Stimulated activated CD4-positive, alpha-beta T cell treated with anti-CD3 and anti-CD28 coated beads, TNF-alpha, amount 100 ng/mL, for 4 hours (primary cell): ENCODE measurements around the gene EGFL7.

Source experiments
- DNase-seq, 3 experiments: peaks; one replicate each; pipeline ENCODE4 v3.0.0-alpha.2; 2020; ENCODE audit warnings: low read depth in 3 of 3

EGFL7 gene

DNA sequence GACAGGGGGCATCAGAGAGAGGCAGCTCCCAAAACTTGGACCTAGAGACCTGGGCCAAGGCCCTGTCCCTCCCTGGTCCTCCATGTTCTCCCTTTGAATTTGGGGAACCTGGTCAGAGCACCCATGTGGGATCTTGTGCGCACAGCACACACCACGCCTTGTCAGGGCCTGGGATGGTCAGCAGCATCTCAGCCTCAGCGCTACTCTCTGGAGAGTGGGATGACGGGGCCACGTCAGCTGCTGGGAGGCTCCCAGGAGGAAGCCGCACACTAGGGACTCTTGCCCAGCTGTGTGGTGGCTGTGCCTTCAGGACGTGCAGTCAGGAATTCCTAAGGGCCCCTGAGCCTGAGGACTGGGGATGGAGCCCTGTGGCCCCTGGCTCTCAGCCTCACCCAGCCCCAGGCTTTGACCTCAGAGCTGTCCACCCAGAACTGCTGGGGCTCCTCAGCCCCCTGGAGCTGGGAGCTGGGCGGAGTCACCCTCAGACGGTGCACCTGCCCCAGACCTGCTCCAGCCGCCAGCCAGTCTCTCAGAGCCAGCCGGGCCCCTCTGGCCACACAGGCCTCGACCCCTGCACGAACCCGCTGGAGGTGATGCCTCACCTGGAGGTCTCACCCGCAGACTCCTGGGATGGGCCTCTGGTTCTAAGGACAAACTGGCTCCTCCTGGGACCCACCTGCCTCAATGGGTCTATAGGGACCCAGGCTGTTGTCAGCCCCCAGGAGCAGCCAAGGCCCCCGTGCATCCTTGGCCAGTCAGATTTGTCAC is 38.3 kb upstream of the EGFL7 start:
- no peak for DNase-seq

DNA sequence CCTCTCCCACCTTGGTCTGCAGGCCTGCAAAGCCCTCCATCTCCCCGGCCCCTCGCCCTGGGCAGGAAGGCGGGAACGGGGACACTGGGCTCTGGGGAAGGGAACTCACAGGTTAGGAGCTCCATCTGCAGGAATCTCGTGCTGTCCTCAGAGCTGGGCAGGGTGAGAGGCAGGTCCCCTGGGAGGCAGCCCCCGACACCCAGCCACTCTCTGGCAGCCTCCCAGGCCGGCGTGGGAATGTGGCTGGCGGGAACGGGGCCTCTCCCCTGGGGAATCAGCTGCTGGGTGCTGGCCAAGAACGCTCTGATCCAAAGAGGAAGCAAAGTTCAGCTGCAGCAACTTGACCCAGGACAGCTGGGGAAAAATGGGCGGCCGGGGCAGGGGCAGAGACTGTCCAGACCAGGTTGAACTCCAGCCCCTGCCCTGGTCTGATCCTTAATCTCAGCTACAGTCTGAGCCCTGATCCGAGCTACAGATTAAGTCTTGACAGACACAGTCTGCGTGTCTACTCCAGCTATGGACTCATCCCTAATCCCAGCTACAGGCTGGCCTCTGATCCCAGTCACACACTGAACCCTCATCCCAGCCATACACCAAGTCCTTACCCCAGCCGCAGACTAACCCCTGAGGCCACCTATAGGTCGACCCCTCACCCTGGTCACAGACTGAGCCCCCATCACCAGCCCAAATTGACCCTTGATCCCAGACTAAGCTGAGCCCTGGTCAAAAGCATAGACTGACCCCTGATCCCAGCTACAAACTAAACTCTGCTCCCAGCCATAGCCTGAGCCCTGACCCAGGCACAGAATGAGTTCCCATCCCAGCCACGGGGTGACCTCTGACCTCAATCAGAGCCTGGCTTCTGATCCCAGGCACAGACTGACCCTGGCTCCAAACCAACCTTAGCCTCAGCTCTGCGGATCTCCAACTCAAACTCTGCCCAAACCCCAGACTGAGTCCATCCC is 37.3 kb upstream of the EGFL7 start:
- DNase-seq: no peak

- DNase-seq: no peak
These were observed 36.5 kb upstream of the EGFL7 start for GRCh38 chr9:136626066-136626725.

GRCh38 chr9:136626740-136627642 is 35.7 kb upstream of the EGFL7 start:
- DNase-seq: no peak

- DNase-seq: no peak
These were observed 35.0 kb upstream of the EGFL7 start for GRCh38 chr9:136627703-136628102.

DNA sequence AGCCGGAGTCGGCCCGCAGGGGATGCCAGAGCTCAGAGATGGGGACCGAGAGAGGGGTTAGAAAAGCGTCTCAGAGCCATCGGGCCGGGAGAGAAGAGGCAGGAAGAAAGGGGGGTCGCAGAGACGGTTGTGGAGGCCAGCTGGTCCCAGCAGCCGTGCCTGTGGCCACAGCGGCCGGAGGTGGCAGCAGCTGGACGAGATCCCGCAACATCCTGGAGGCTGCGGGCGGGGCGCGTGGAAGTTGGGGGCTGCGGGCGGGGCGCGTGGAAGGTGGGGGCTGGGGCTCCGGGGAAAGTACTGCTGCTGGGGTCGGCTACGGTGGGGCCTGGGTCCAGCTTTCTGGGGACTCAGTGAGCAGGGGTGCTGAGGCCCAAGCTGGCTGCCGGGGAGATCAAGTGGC is 34.4 kb upstream of the EGFL7 start:
- DNase-seq: no peak

DNA sequence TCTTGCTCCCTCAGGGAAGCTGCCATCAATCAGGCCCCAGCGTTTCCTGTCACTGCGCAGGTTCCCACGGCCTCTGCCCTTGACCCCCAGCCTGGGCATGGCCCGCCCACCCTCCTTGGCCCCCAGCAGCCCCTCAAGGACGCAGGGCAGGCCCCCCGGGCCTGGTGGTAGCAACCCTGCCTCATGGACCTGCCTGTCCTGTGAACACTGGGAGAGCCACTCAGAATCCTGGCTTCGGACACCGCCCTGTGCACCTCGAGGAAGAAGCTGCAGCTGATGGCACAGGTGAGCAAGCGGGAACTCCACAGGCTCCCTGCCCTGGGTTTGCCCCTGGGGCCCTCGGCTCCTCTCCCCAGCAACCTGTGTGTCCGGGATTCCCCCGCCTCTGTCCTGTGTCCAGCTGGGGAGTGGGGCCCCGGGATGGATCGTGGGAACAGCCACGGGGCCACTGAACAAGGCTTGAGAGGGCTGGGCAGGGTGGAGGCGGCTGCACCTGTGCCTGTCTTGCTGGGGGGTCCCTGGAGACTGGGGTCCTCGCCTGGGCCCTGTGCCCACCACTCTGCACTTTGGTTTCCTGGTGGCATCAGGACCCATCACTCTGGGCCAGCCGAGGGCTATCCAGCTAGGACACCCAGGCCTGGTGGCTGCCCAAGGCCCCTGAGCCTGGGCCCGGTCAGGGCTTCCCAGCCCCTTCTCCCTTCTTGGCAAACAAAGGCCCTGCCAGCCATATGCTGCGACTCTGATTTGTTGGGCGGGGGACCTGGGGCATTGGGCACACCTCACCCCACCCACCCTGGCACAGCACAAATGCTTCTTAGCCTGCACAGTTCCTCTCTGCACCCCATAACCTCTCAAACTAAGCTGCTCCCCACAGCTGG is 33.5 kb upstream of the EGFL7 start:
- no peak for DNase-seq

DNA sequence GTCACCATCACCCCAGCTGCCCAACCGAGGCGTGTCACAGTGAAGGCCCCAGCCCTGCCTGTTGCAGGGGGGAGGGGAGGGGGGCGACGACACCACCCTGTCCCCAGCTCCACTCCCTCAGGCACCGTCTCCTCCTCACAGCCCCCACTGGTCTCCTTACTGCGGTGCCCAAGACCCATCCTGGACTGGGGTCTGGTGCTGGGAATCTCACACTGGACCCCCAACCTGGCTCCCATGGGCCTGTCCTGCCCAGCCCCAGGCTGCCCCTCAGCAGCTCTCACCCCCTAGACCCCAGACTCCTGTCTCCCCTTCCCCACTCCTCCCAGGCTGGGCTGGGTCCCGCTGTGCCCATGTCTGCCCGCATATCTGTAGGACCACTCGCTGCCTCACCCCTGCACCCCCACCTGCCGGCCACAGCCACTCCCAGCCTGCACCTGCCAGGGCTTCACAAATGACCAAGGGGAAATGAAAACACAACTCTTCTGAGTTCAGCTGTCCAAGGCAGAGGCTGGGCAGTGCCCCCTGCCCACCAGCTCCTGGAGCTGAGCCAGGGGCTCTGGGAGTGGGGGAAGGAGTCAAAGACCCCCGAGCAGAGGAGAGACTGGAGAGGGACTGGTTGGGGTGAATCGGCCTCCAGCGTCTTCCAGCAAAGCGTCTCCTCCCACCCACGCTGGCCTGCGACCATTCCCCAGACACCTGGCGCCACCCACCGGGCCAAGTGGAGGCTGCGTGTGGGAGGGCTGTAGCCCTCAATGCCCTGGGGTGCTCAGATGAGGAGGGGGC is 32.6 kb upstream of the EGFL7 start:
- DNase-seq: peak in 2 of 3 experiments; percentile 31 to 40

DNA sequence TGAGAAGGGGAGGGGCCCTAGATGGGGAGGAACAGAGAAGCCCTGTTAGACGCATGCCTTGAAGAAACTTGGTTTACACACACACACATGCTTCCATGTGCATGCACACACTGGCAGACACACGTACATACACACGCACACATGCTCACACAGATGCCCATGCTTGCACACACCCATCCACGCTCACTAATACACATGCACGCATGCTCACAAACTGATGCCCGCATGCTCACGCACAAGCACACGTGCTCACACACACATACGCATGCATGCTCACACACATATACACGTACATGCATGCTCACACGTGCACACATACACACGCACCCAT is 32.1 kb upstream of the EGFL7 start:
- no peak for DNase-seq

DNA sequence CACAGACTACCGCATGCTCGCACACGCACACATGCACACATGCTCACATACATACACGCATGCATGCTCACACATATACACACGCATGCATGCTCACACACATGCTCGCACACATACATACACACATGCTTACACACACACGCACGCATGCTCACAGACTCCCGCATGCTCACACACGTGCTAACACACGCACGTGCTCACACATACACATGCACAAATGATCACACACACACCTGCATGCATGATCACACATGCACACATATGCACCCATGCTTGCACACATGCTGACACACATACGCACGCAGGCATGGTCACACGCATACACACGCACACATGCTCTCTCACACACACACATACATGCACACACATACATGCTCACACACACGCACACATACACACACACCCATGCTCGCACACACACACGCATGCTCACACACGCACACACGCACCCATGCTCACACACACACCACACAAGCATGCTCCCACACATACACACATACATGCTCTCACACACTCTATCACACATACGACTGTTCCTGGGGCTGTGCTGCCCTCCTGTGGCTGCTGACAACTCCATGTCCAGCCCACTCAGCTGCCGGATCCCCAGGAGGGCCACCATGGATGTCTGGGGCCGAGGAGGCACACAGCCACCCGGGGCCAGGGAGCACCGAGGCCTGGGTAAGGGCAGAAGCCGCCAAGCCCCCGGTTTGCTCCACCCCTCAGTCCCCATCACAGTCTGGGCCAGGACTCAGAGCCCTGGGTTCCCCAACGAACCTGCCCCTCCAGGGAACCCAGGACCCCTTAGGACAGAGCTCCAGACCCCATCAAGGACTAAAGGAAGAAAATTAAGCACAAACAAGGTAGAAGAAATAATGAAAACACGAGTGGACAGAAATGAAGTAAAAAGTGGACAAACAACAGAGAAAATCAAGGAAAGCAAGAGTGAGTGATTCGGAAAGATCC is 31.4 kb upstream of the EGFL7 start:
- DNase-seq: peak; percentile 42 to 64 (median 43)

DNA sequence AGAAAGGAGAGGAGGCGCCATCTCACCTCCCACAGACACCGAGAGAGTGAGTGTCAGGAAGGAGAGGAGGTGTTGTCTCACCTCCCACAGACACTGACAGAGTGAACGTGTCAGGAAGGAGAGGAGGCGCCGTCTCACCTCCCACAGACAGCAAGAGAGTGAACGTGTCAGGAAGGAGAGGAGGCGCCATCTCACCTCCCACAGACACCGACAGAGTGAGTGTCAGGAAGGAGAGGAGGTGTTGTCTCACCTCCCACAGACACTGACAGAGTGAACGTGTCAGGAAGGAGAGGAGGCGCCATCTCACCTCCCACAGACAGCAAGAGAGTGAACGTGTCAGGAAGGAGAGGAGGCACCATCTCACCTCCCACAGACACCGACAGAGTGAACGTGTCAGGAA is 30.6 kb upstream of the EGFL7 start:
- DNase-seq: peak in 1 of 3 experiments; percentile 35

- peak in 2 of 3 experiments; percentile 14 to 16 for DNase-seq
These were observed 30.1 kb upstream of the EGFL7 start for GRCh38 chr9:136632491-136633106.

DNA sequence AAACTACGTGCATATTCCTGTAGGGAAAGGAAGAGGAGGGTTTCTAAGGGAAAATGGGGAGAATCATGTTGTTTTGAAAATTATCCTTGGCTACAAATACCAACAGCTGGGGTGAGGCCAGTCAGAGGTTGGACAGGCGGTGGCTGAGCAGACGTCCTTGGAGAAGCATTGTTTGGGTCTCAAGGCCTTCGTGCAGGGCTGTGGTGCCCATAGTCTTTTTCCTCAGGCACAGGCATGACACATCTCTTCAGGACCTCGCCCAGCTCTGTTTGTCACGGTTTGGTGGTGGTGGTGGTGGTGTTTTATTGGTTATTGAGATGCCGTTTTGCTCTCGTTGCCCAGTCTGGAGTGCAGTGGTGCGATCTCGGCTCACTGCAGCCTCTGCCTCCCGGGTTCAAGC is 27.8 kb upstream of the EGFL7 start:
- DNase-seq: no peak

- no peak for DNase-seq
These were observed 22.3 kb upstream of the EGFL7 start for GRCh38 chr9:136640171-136641111.

DNA sequence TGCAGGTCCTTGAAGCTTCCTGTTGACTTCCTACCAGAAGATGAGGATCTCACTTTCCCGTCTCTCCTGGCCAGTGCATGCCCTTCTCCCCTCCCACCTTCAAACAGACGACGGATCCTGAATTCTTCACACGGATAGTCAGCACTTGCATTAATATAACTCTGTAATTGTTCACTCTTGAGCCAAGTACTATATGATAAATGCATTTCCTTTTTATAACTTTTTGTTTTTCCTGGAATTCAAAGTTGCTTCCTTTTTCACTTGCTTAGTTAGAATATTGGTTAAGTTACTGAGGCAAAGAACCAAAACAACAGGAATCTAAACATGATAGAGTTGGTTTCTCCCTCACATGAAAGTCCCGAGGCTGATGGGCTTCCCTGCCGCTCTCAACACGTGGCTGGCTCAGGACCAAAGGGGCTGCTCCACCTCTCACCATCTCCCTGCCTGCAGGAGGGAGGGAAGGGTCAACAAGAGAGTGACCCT is 20.2 kb upstream of the EGFL7 start:
- no peak for DNase-seq

DNA sequence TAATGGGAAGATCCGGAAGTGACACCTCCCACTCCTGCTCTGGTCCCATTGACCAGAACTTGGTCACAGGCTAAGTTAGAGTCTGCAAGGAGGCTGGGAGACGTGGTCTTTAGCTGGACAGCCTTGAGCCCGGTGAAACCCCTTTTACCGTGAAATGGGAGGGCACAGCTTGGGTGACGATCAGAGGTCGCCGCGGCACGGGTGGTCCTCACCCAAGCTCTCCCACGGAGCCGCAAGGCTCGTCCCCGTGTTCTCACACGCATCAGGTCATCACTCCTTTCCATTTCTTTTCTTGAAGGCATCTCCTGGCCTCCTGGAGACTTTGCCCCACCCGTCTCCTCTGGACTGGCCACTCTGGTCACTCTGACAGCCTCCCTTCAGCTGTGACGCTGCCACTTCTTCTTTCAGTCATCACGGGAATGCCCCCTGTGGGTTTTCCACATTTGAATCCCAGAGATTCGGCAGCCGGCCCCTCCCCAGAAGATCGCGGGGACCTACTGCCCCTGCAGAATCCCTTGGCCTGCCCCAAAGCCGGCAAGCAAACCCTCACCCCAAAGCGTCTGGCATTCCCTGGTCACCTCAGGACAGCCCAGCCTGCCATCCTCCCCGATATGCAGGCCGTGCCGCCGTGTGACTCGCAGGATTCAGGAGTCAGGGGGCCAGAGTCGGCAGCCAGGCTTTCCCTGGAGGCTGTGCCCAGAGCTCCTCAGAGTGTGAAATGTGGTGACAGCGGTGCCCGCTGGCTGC is 18.9 kb upstream of the EGFL7 start:
- no peak for DNase-seq
